ENCODE data around the gene TMEM163.
"Not testable (repeated sequence)": the region's sequence is repeated elsewhere in the genome, so short reads cannot be mapped to it uniquely, and the experiment has no call there.

TMEM163 gene

DNA sequence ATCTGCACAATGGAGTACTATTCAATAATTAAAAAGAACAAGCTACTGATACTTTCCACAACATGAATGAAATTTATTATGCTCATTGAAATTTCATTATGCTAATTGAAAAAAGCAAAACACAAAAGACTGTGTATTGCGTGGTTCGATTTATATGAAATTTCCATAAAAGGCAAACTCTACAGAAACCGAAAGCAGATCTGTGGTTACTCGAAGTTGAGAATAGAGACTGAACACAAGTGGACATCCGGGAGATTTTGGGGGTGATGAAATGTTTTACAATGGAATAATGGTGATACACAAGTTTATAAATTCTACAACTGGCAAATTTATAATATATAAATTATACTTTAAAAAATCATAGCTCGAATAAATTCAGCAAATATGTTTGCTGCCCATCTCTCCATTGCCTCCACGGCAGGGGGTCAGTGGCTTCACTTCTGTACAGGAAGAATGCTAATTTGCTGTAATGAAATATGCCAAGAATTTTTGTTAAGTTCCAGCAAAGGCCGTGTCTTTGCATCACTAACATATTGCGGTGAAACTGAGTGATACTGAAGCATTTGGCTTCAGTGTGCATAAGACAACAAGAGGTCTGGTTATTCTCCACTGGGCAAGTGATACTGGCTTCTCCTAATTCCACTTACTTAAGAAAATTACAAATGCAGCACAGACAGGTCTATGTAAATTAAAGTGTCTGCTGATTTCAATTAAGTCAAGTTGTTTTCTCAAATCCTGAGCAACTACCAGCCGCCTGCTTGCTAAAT lies 96.7 kb downstream of the TMEM163 start:
- DNase-seq (ENCODE audit: insufficient read length, low spot score) (no peak), FAIRE-seq (peak; percentile 68)
- TF ChIP-seq POLR2AphosphoS5 (IDR thresholded peaks at IDR 0.05; ENCODE audit: low read depth, low read length) = no peak
- no peak for TF ChIP-seq SPI1 (IDR thresholded peaks at IDR 0.05; ENCODE audit: low read depth, low read length)
- no peak for TF ChIP-seq POU2F2 (IDR thresholded peaks at IDR 0.05; ENCODE audit: low read depth, low read length)
- TF ChIP-seq POLR2A (IDR thresholded peaks at IDR 0.05; ENCODE audit: low read depth, low read length) = no peak
- TF ChIP-seq TAF1 (IDR thresholded peaks at IDR 0.05; ENCODE audit: low read depth, low read length) = no peak
- TF ChIP-seq PAX5 (IDR thresholded peaks at IDR 0.05; ENCODE audit: insufficient read depth, low read length, severe bottlenecking) = no peak

GRCh38 chr2:134619250-134619649 lies 99.5 kb downstream of the TMEM163 start:
- TF ChIP-seq SPI1 (IDR thresholded peaks at IDR 0.05; ENCODE audit: low read depth, low read length) (no peak), POLR2AphosphoS5 (IDR thresholded peaks at IDR 0.05; ENCODE audit: low read depth, low read length) (no peak), POU2F2 (IDR thresholded peaks at IDR 0.05; ENCODE audit: low read depth, low read length) (no peak), TAF1 (IDR thresholded peaks at IDR 0.05; ENCODE audit: low read depth, low read length) (no peak), POLR2A (IDR thresholded peaks at IDR 0.05; ENCODE audit: low read depth, low read length) (no peak), PAX5 (IDR thresholded peaks at IDR 0.05; ENCODE audit: insufficient read depth, low read length, severe bottlenecking) (no peak)
- DNase-seq (ENCODE audit: insufficient read length, low spot score) (no peak), FAIRE-seq (no peak)

DNA sequence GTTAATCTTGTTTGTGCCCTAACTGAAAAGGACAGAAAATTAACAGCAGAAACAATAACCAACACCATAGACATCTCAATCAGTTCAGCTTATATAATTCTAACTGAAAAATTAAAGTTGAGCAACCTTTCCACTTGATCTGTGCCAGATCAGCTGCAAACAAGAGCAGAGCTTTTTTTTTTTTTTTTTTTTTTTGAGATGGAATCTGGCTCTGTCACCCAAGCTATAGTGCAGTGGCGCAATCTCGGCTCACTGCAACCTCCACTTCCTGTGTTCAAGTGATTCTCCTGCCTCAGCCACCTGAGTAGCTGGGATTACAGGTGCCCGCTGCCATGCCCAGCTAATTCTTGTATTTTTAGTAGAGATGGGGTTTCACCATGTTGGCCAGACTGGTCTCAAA lies 103.3 kb downstream of the TMEM163 start:
- FAIRE-seq; DNase-seq (ENCODE audit: insufficient read length, low spot score): not testable (repeated sequence)

DNA sequence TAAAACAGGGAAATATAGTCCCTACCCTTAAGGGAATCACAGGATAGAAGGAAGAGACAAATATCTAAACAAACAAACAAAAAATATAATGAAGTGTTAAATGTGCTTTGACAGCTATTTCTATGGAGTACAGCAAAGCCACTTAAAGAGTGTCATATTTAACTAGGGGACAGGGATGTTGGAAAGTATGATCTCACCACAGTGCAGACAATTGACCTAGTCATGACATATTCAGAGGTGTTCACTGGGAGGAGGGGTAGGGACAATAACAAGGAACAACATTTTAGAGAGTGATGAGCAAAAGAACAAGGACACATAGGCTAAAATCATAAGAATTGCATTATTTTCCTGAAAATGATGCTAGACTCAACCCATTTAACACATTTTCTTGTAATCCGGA lies 107.5 kb downstream of the TMEM163 start:
- FAIRE-seq = no peak
- no peak for DNase-seq (ENCODE audit: insufficient read length, low spot score)
- no peak for TF ChIP-seq SPI1 (IDR thresholded peaks at IDR 0.05; ENCODE audit: low read depth, low read length)
- no peak for TF ChIP-seq POU2F2 (IDR thresholded peaks at IDR 0.05; ENCODE audit: low read depth, low read length)
- TF ChIP-seq POLR2AphosphoS5 (IDR thresholded peaks at IDR 0.05; ENCODE audit: low read depth, low read length) = no peak
- no peak for TF ChIP-seq PAX5 (IDR thresholded peaks at IDR 0.05; ENCODE audit: insufficient read depth, low read length, severe bottlenecking)
- TF ChIP-seq TAF1 (IDR thresholded peaks at IDR 0.05; ENCODE audit: low read depth, low read length) = no peak
- no peak for TF ChIP-seq POLR2A (IDR thresholded peaks at IDR 0.05; ENCODE audit: low read depth, low read length)

DNA sequence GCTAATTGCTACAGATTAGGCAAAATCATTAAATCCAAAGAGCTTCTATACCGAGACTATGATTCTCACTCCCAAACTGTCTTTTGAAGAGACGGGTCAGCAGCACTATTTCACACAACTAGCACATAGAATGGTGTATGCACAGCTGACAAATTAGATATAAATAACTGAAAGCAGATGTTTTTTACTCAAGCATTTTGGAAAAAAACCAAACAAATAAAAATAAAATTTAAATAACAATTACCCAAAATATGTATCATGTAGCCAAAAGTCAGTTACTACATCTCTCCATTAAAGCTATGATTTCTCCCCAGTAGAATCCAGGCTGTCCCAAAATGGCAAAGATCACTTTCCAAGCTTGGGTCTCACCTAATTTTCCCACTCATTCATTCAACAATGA lies 107.9 kb downstream of the TMEM163 start:
- no peak for TF ChIP-seq PAX5 (IDR thresholded peaks at IDR 0.05; ENCODE audit: insufficient read depth, low read length, severe bottlenecking)
- TF ChIP-seq SPI1 (IDR thresholded peaks at IDR 0.05; ENCODE audit: low read depth, low read length) = no peak
- no peak for DNase-seq (ENCODE audit: insufficient read length, low spot score)
- no peak for FAIRE-seq

- no peak for DNase-seq (ENCODE audit: insufficient read length, low spot score)
Observed at GRCh38 chr2:134609924-134610513, 108.8 kb downstream of the TMEM163 start.

GRCh38 chr2:134603966-134604365 lies 114.8 kb downstream of the TMEM163 start:
- no peak for TF ChIP-seq TAF1 (IDR thresholded peaks at IDR 0.05; ENCODE audit: low read depth, low read length)
- TF ChIP-seq POLR2AphosphoS5 (IDR thresholded peaks at IDR 0.05; ENCODE audit: low read depth, low read length) = no peak
- DNase-seq (ENCODE audit: insufficient read length, low spot score) = no peak
- FAIRE-seq = no peak

More at GRCh38 chr2:134609924-134610513, 108.8 kb downstream of the TMEM163 start:
- FAIRE-seq = no peak
- TF ChIP-seq SPI1 (IDR thresholded peaks at IDR 0.05; ENCODE audit: low read depth, low read length) = peak; percentile 19; the same call in 1 of the 2 replicates
- TF ChIP-seq POLR2AphosphoS5 (IDR thresholded peaks at IDR 0.05; ENCODE audit: low read depth, low read length) = no peak

DNA sequence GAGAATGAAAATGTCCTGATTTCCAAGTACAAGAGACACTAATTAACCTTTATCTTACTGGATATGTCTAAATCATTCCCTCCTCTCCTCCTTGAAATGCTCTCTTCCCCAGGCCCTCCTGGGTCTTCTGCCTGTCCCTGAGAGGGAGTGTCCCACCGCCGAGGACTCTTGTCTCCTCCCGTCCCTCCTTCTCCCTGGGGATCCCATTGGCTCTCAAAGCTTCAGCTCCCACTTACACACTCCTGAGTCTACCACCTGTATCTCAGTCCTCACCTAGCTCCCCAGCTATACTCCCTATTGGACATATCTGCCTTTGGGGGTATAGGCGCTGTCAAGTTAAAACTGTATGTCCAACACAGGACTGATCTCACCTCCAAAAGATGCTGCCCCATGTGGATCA lies 116.1 kb downstream of the TMEM163 start:
- DNase-seq (ENCODE audit: insufficient read length, low spot score) (no peak), FAIRE-seq (no peak)
- TF ChIP-seq POLR2AphosphoS5 (IDR thresholded peaks at IDR 0.05; ENCODE audit: low read depth, low read length) = no peak
- no peak for TF ChIP-seq POLR2A (IDR thresholded peaks at IDR 0.05; ENCODE audit: low read depth, low read length)

DNA sequence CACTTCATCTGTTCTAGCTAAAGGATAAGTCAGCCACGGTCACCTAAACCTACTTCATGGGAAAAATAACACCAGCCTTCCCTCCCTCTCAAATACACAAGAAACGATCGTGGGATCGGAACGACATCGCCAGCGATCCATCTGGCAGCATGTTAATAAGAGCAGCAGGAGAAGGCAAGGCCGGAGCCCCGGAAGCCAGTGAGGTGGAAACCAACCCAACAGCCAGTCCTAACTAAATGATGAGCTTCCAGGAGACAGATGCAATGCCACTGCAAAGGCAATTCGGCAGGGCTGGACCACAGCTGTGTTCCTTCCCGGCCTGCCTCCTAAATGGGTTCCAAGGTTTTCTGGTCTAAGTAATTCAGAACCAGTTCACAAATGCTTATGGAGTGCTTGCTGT lies 117.5 kb downstream of the TMEM163 start:
- no peak for DNase-seq (ENCODE audit: insufficient read length, low spot score)
- FAIRE-seq = no peak
- TF ChIP-seq POLR2AphosphoS5 (IDR thresholded peaks at IDR 0.05; ENCODE audit: low read depth, low read length) = no peak
- no peak for TF ChIP-seq POU2F2 (IDR thresholded peaks at IDR 0.05; ENCODE audit: low read depth, low read length)
- TF ChIP-seq SPI1 (IDR thresholded peaks at IDR 0.05; ENCODE audit: low read depth, low read length) = no peak
- TF ChIP-seq PAX5 (IDR thresholded peaks at IDR 0.05; ENCODE audit: insufficient read depth, low read length, severe bottlenecking) = no peak
- no peak for TF ChIP-seq TAF1 (IDR thresholded peaks at IDR 0.05; ENCODE audit: low read depth, low read length)
- no peak for TF ChIP-seq POLR2A (IDR thresholded peaks at IDR 0.05; ENCODE audit: low read depth, low read length)

DNA sequence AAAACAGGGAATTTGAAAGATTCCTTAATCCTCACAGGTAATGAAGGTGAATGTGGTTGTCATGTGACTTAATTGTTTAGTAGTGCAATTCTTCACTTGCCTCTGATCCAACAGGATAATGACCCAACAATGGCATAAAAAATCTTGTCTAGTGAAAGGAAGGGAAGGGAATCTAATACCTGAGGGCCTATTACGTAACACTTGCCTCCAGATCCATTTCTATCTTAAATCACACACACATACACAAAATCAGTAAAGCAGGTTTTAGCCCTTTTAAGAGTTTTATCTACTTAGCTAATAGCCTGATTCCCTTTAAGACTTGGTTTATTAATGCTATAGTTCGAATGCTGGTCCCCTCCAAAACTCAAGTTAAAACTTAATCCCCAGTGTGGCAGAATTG lies 118.6 kb downstream of the TMEM163 start:
- no peak for DNase-seq (ENCODE audit: insufficient read length, low spot score)
- FAIRE-seq = no peak
- TF ChIP-seq TAF1 (IDR thresholded peaks at IDR 0.05; ENCODE audit: low read depth, low read length) (no peak), PAX5 (IDR thresholded peaks at IDR 0.05; ENCODE audit: insufficient read depth, low read length, severe bottlenecking) (no peak), POLR2A (IDR thresholded peaks at IDR 0.05; ENCODE audit: low read depth, low read length) (no peak), POLR2AphosphoS5 (IDR thresholded peaks at IDR 0.05; ENCODE audit: low read depth, low read length) (no peak), POU2F2 (IDR thresholded peaks at IDR 0.05; ENCODE audit: low read depth, low read length) (no peak), SPI1 (IDR thresholded peaks at IDR 0.05; ENCODE audit: low read depth, low read length) (no peak)

- TF ChIP-seq SPI1 (IDR thresholded peaks at IDR 0.05; ENCODE audit: low read depth, low read length) (no peak), TAF1 (IDR thresholded peaks at IDR 0.05; ENCODE audit: low read depth, low read length) (no peak), POU2F2 (IDR thresholded peaks at IDR 0.05; ENCODE audit: low read depth, low read length) (no peak), POLR2AphosphoS5 (IDR thresholded peaks at IDR 0.05; ENCODE audit: low read depth, low read length) (no peak), PAX5 (IDR thresholded peaks at IDR 0.05; ENCODE audit: insufficient read depth, low read length, severe bottlenecking) (no peak), POLR2A (IDR thresholded peaks at IDR 0.05; ENCODE audit: low read depth, low read length) (no peak)
- no peak for FAIRE-seq
- no peak for DNase-seq (ENCODE audit: insufficient read length, low spot score)
Observed at GRCh38 chr2:134599236-134599635, 119.6 kb downstream of the TMEM163 start.
